Stimulated activated memory B cell treated with anti-CD40 and anti-IgM and Interleukin-4, amounts not matched to agents 10 μg/mL and 1 μg/mL and 100 μg/mL, for 72 hours (primary cell): ENCODE data around the gene CACNA1C.
A peak's percentile ranks its signal among the peaks of the same experiment; 100 is the strongest.

Experiments used
- ATAC-seq: fragments of 150-1000 bp; cut with Tn5 transposase; 2 replicates; pipeline ENCODE4 v1.10.0; 2021
- H3K27ac Mint-ChIP-seq: one replicate; pipeline ENCODE4 v1.8.0; 2022; ENCODE audit warnings: mild to moderate bottlenecking, mixed read lengths
- H3K27me3 Mint-ChIP-seq: one replicate; pipeline ENCODE4 v1.8.0; 2022; ENCODE audit warnings: mixed read lengths
- H3K36me3 Mint-ChIP-seq: one replicate; pipeline ENCODE4 v1.8.0; 2022; ENCODE audit warnings: mixed read lengths
- H3K4me1 Mint-ChIP-seq: one replicate; pipeline ENCODE4 v1.8.0; 2022; ENCODE audit warnings: mixed read lengths
- H3K4me3 Mint-ChIP-seq: one replicate; pipeline ENCODE4 v1.8.0; 2022; ENCODE audit warnings: mild to moderate bottlenecking, moderate library complexity, mixed read lengths
- H3K9me3 Mint-ChIP-seq: one replicate; pipeline ENCODE4 v1.8.0; 2022; ENCODE audit warnings: mixed read lengths

Gene CACNA1C

GRCh38 chr12:2052826-2053678 lies at the start of gene CACNA1C:
Gene CACNA1C (plus strand): TSS chr12:2052987. CDS start chr12:2053563, 576 bp downstream.
- ATAC-seq, result peak; percentile 61
- Mint-ChIP-seq H3K4me1 (peaks cover 21% of the 10 kb centered on the region), H3K4me3 (peak within 1 kb of the TSS; percentile 69), H3K27me3 (peaks cover 60% of the 10 kb centered on the region), H3K36me3 (no peaks in the 10 kb centered on the region), H3K27ac (no peak within 1 kb of the TSS), H3K9me3 (no peaks in the 10 kb centered on the region)

DNA sequence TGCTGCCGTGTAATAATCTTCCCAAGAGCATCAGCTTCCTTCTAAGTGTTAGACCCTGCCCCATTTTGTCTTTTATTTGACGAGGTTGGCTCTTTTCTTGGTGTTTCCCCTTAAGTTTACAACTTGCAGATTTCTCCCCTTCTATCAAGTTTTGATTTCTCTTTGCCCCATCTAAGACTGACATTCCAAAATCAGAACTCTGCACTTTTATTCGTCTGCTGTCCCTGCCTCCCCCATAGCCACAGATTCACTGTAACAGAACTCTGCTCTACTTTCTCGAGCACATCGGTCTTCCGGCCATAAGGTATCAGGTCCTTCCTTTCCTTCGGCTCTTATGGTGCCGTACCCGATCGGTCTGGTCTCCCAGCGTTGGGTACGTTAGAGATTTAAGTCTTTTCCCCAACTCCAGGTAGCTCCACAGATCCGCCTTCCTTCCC lies 49.1 kb upstream of the CACNA1C start:
- Mint-ChIP-seq H3K4me3 (peak overlapping the region; percentile 95), H3K9me3 (no peaks in the 10 kb centered on the region), H3K36me3 (no peaks in the 10 kb centered on the region), H3K27me3 (no peaks in the 10 kb centered on the region), H3K27ac (peak overlapping the region; percentile 93), H3K4me1 (peaks cover 28% of the 10 kb centered on the region)
- peak; percentile 55 for ATAC-seq

- Mint-ChIP-seq H3K27ac (peak within 1 kb of the TSS; percentile 93), H3K4me1 (peaks cover 28% of the 10 kb centered on the region)
These were observed 48.5 kb upstream of the CACNA1C start, which contains the start of gene DCP1B for GRCh38 chr12:2004113-2004929. Gene DCP1B (minus strand): TSS chr12:2004457. CDS start chr12:2004431, 26 bp downstream.

GRCh38 chr12:2008677-2009076 lies 44.1 kb upstream of the CACNA1C start:
- Mint-ChIP-seq H3K27ac (no peak overlapping the region), H3K4me1 (peaks cover 9% of the 10 kb centered on the region), H3K36me3 (no peaks in the 10 kb centered on the region), H3K4me3 (no peak overlapping the region), H3K9me3 (no peaks in the 10 kb centered on the region), H3K27me3 (peaks cover 11% of the 10 kb centered on the region)
- no peak for ATAC-seq

More at GRCh38 chr12:2004113-2004929, 48.5 kb upstream of the CACNA1C start, which contains the start of gene DCP1B:
- peak; percentile 100 for ATAC-seq
- Mint-ChIP-seq H3K4me3 (peak within 1 kb of the TSS; percentile 95), H3K36me3 (no peaks in the 10 kb centered on the region), H3K9me3 (no peaks in the 10 kb centered on the region), H3K27me3 (no peaks in the 10 kb centered on the region)

GRCh38 chr12:2009623-2010022 lies 43.2 kb upstream of the CACNA1C start:
- Mint-ChIP-seq H3K4me3 (no peak overlapping the region), H3K27me3 (peaks cover 11% of the 10 kb centered on the region), H3K4me1 (no peaks in the 10 kb centered on the region), H3K36me3 (no peaks in the 10 kb centered on the region), H3K27ac (no peak overlapping the region), H3K9me3 (no peaks in the 10 kb centered on the region)
- ATAC-seq, result peak; percentile 67

DNA sequence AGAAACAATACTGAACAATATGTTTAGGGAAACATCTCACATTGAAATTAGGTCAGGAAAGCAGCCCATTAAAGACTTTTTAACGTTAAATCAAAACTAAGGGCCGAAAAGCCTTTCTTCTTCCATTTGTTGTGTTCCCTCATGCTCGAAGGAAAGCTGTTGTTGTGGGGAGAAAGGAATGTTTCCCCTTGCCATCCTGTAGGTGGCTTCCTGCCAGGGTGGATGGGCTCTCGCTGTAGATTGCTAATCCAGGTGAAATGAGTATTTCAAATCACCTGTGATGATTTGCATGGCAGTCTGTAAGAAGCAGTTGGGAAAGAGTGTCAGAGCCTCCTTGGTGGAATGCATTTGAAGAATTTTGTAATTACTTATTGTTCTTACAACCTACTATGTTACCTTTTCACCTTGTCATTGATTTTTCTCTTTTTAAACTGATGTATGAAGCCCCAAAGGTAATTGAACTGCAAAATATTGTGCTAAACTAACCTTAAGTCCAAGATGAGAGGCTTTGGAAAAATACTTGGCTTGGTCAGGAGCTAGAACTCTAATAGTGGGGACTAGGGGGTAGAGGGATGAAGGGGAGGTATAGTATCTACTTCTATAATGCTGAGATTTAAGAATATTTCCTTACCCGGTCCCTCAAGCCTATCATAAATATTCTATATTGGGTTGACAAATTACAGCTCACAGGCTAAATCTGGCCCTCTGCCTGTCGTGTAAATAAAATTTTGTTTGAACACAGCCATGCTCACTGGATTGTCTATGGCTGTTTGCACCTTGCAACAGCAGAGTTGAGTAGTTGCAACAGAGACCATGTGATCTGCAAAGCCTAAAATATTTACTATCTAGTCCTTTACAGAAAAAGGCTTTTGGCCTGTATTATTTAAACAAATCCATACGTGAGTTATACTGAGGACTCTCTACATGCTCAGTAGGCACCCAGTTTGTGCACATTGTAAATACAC lies 40.9 kb upstream of the CACNA1C start:
- no peaks in the 10 kb centered on the region for H3K9me3 Mint-ChIP-seq

GRCh38 chr12:2013086-2013485 lies 39.7 kb upstream of the CACNA1C start:
- H3K4me1 Mint-ChIP-seq, result peaks cover 7% of the 10 kb centered on the region
- no peak overlapping the region for H3K4me3 Mint-ChIP-seq
- ATAC-seq, result no peak
- H3K9me3 Mint-ChIP-seq, result no peaks in the 10 kb centered on the region
- H3K36me3 Mint-ChIP-seq, result no peaks in the 10 kb centered on the region
- H3K27me3 Mint-ChIP-seq, result peaks cover 23% of the 10 kb centered on the region
- no peak overlapping the region for H3K27ac Mint-ChIP-seq

More for the DNA sequence above, 40.9 kb upstream of the CACNA1C start:
- Mint-ChIP-seq H3K27ac (no peak overlapping the region), H3K4me3 (no peak overlapping the region), H3K27me3 (peaks cover 12% of the 10 kb centered on the region), H3K4me1 (peaks cover 3% of the 10 kb centered on the region), H3K36me3 (no peaks in the 10 kb centered on the region)
- ATAC-seq, result no peak

DNA sequence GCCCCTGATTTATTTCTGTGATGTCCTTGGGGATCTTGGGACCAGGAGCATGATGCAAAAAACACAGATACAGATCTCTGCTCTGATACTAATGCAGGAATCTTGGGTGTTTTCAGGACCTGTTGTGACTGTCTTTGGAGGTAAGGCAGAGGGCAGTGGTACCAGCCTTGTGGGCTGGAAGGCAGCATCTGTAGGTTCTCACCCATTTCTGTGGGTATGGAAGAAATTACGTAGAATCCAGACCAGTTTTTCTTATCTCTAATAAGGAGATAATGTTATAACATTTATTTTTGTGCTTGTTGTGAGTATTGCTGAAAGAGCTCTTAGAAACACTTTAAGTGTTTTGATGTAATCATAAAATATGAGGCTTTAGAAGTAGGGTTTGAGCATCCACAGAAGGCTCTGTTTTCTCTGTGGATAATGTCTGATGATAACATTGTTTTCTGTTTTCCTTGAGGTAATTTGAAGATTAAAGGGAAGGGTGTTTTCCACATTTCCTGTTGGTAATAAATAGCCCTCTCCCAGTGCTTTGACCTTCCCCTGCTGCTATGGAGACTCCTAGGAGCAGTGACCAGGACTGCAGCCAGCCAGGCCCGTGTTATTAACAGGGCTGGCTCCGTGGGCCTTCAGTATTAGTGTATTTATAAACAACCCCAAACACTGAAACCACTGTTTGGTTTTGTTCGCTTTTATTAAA lies 39.1 kb upstream of the CACNA1C start:
- H3K27me3 Mint-ChIP-seq, result peaks cover 26% of the 10 kb centered on the region
- no peaks in the 10 kb centered on the region for H3K9me3 Mint-ChIP-seq
- peaks cover 7% of the 10 kb centered on the region for H3K4me1 Mint-ChIP-seq
- no peak for ATAC-seq
- H3K36me3 Mint-ChIP-seq, result no peaks in the 10 kb centered on the region
- H3K27ac Mint-ChIP-seq, result no peak overlapping the region
- H3K4me3 Mint-ChIP-seq, result no peak overlapping the region

DNA sequence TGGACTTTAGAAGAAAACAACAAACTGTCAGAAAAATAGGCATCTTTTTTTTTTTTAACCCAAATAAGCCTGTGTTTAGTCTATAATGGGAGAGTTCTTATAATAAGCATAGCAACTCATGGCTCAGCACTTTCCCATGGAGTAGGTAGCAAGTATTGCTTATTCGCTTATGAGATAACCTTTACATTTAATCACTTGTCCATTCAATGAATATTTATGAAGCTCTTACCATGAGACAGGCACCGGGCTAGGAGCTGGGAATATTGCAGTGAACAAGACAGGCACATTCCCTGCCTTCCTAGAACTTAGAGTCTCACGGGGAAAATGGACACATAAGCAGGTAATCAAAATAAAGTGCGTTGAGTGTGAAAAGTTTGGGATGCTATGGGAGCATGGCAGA lies 38.6 kb upstream of the CACNA1C start:
- no peak for ATAC-seq
- Mint-ChIP-seq H3K27me3 (peaks cover 30% of the 10 kb centered on the region), H3K36me3 (no peaks in the 10 kb centered on the region), H3K9me3 (no peaks in the 10 kb centered on the region), H3K4me1 (peaks cover 7% of the 10 kb centered on the region), H3K4me3 (no peak overlapping the region), H3K27ac (no peak overlapping the region)

DNA sequence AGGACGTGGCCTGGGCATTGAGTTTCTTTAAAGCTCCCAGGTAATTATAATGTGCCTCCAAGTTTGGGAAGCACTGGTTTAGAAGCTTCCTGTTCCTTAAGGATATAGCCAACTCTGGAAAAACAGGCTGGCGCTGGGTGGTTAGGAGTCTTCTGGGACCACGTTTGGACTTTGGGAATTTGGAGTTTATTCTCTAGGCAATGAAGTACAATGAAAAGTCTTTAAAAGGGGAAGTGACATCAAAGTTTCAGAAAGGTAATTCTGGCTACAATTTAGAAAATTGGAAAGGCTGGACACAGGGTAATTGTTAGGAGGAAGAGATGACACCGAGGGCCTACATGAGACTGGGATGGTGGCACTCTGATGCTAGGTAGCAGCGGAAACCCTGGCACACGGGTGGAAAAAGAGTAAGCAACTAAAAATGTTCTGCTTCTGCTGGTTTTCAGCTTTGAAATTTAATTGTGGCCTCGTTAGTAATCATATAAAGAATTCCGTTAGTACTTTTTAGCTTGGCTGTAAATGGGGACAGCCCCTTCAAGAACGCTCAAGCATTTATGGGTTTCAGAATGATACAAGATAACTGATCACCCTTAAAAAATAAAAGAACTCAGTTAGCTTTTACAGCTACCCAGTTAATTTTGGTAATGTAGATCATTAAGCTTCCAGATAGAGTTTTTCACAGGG lies 35.8 kb upstream of the CACNA1C start:
- Mint-ChIP-seq H3K9me3 (no peaks in the 10 kb centered on the region), H3K27me3 (peaks cover 31% of the 10 kb centered on the region), H3K27ac (no peak overlapping the region), H3K4me1 (peaks cover 7% of the 10 kb centered on the region), H3K4me3 (no peak overlapping the region), H3K36me3 (no peaks in the 10 kb centered on the region)
- no peak for ATAC-seq

- no peaks in the 10 kb centered on the region for H3K9me3 Mint-ChIP-seq
- H3K27me3 Mint-ChIP-seq, result peaks cover 31% of the 10 kb centered on the region
- H3K36me3 Mint-ChIP-seq, result no peaks in the 10 kb centered on the region
- no peak overlapping the region for H3K4me3 Mint-ChIP-seq
- no peak overlapping the region for H3K27ac Mint-ChIP-seq
- peaks cover 7% of the 10 kb centered on the region for H3K4me1 Mint-ChIP-seq
- ATAC-seq, result no peak
These were observed 35.0 kb upstream of the CACNA1C start for GRCh38 chr12:2017546-2018337.

- Mint-ChIP-seq H3K27me3 (peaks cover 31% of the 10 kb centered on the region), H3K4me1 (peaks cover 7% of the 10 kb centered on the region), H3K27ac (no peak overlapping the region), H3K36me3 (no peaks in the 10 kb centered on the region), H3K9me3 (no peaks in the 10 kb centered on the region), H3K4me3 (no peak overlapping the region)
- no peak for ATAC-seq
These were observed 34.4 kb upstream of the CACNA1C start for GRCh38 chr12:2018391-2018790.

- H3K36me3 Mint-ChIP-seq, result no peaks in the 10 kb centered on the region
- peaks cover 7% of the 10 kb centered on the region for H3K4me1 Mint-ChIP-seq
- H3K9me3 Mint-ChIP-seq, result no peaks in the 10 kb centered on the region
- no peak overlapping the region for H3K4me3 Mint-ChIP-seq
- ATAC-seq, result no peak
- H3K27me3 Mint-ChIP-seq, result peaks cover 31% of the 10 kb centered on the region
- H3K27ac Mint-ChIP-seq, result no peak overlapping the region
These were observed 33.7 kb upstream of the CACNA1C start for GRCh38 chr12:2019126-2019525.
